D721Med (cell line): Measurements from ENCODE around the gene IMPA2.

Experiments
- DNase-seq: peaks from one replicate; pipeline ENCODE4 v3.0.0; 2011; ENCODE audit warnings: low spot score; ENCODE audit not compliant: insufficient read length
- FAIRE-seq: peaks from 2 replicates; lab custom pipeline; 2011; peaks lifted over from hg19 to GRCh38; lab: Jason Lieb, UNC
- TF ChIP-seq, protein P1 (sequence below): IDR thresholded peaks from 2 replicates; pipeline ENCODE4 v1.5.1; 2012; ENCODE audit warnings: mild to moderate bottlenecking, control low read depth; ENCODE audit not compliant: insufficient read depth; ENCODE audit errors: missing control alignments

The IMPA2 gene

DNA sequence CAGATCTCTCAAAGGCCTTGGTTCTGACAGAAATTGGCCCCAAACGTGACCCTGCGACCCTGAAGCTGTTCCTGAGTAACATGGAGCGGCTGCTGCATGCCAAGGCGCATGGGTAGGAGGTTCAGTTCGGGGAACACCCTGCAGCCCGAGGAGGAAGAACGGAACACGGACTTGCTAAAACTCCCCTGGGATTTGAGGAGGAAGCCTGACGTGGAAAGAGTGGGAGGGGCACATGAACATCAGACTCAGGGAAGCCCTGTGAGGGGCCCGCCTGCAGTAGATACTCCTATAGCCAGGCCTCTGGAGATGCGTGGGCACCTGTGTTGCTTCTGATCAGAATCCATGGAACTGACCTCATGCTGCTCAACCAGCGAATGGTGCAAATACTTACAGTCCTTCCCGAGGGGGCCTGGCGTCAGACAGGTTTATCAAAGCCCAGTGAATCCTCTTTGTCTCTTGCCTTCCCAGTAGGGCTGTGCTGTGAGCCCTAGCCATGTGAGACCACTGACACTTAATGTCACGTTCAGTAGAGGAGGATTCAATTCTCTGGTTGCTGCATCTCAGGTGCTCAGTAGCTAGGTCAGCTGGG, 46.8 kb downstream of the IMPA2 start:
- TF ChIP-seq, protein P1, sequence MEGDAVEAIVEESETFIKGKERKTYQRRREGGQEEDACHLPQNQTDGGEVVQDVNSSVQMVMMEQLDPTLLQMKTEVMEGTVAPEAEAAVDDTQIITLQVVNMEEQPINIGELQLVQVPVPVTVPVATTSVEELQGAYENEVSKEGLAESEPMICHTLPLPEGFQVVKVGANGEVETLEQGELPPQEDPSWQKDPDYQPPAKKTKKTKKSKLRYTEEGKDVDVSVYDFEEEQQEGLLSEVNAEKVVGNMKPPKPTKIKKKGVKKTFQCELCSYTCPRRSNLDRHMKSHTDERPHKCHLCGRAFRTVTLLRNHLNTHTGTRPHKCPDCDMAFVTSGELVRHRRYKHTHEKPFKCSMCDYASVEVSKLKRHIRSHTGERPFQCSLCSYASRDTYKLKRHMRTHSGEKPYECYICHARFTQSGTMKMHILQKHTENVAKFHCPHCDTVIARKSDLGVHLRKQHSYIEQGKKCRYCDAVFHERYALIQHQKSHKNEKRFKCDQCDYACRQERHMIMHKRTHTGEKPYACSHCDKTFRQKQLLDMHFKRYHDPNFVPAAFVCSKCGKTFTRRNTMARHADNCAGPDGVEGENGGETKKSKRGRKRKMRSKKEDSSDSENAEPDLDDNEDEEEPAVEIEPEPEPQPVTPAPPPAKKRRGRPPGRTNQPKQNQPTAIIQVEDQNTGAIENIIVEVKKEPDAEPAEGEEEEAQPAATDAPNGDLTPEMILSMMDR: no peak

DNA sequence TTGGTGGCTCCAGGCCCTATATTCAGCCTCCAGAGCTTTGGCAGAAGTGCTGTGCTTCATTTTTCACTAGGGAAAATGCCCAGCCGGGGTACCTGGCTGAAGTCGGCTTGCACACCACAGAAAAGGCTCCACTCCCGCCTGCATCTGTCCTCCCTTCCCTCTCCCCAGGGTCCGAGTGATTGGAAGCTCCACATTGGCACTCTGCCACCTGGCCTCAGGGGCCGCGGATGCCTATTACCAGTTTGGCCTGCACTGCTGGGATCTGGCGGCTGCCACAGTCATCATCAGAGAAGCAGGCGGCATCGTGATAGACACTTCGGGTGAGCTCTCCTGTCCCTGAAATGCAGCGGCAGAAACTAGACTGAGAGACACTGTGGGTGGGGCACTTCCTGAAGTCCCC, 47.4 kb downstream of the IMPA2 start:
- no peak for FAIRE-seq
- TF ChIP-seq, protein P1: no peak
- DNase-seq: no peak

More for the DNA sequence above, 46.8 kb downstream of the IMPA2 start:
- DNase-seq (no peak), FAIRE-seq (no peak)

DNA sequence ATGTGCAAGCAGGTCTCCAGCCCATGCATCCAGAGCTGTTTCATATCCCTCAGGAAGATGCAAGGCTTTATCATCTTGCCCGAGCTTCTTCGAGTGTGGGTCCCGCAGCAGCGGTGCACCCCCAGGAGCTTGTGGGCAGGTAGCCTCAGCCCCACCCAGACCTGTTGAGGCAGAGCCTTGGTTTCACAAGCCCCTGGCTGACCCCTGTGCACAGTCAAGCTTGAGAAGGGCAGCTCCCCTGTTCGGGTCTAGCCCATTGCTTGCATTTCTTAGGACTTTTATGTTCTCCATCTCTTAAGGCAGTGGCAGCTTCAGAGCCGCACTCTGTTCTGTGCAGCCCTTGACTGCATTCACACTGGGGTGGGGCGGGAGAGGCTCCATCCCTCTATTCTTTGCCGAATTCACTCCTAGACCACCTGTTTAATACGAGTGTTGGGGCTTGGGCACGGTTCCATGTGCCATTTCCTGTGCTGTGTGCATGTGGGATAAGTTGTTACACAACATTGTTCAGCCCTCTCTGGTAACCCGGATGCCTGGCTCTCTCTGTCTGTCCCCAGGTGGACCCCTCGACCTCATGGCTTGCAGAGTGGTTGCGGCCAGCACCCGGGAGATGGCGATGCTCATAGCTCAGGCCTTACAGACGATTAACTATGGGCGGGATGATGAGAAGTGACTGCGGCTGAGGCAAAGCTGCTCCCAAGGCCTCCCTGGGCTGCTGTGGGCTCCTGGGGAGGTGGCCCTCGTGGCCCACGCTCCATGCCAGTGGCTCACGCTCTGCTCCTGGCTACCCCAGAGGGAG, 48.7 kb downstream of the IMPA2 start:
- TF ChIP-seq, protein P1: no peak
- DNase-seq (no peak), FAIRE-seq (no peak)

DNA sequence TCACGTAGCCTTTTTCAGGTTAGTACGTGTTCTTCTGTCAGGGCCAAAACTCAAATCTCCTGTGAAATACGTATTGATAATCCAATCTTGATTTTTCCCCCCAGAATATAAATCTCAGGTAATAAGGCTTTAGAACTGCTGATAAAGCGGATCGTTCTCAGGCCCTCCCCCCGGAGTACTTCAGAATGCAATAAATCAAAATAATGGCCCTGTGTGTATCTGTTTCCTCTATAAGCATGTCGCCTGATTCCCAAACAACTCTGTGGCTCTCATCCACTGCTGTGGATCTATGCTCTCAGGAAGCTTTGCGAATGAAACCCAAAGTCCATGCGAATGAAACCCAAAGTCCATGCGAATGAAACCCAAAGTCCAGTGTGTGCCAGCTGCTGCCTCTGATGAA, 49.4 kb downstream of the IMPA2 start:
- TF ChIP-seq, protein P1: no peak
- DNase-seq (no peak), FAIRE-seq (no peak)

DNA sequence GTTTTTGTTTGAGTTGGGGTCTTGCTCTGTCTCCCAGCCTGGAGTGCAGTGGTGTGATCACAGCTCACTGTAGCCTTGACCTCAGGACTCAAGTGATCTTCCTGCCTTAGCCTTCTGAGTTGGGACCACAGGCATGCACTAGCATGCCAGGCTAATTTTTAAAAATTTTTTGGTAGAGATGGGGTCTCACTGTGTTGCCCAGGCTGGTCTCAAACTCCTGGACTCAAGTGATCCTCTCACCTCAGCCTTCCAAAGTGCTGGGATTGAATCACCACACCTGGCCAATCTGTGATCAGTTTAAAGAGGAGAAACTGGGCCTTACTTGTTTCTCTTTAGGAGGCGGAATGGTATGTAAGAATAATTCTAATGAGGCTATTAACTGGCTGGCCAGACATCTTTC, 49.9 kb downstream of the IMPA2 start:
- DNase-seq (no peak), FAIRE-seq (no peak)
- TF ChIP-seq, protein P1: no peak

DNA sequence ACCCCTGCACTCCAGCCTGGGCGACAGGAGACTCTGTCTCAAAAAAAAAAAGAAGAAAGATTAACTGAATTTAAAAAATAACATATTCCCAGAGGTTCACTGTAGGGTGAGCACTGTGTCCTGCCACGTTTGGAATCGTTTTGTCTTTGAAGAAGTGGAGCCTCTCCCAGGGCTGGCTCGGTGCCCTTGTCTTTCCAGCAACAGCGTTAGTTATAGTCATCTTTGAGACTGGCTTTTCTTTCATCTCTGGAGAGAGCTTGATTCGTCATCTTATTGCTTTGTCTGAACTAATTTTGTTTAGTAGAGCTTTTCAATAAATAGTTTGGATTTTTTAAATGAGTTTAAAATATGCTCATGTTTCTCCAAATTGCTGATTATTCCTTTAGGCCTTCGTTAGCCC, 50.5 kb downstream of the IMPA2 start:
- TF ChIP-seq, protein P1: no peak
- FAIRE-seq (no peak), DNase-seq (no peak)
